Caco-2 (cell line): ENCODE data around the gene VPS13C. TPM values are rescaled to one million over a fixed set of nuclear protein-coding genes. Genes with fewer than 3 reads are reported as not detected.
"Not testable (repeated sequence)": the region's sequence is repeated elsewhere in the genome, so short reads cannot be mapped to it uniquely, and the experiment has no call there.

Experiments used
- BruUV-seq: library from RNA; stranded (reverse); fragments of 400-500 nt; replicated peaks from 2 replicates; lab custom pipeline; 2021; lab: Mats Ljungman, UMichigan
- CTCF ChIA-PET: fragments of 300-600 bp; sonication (Branson Sonifier 250); formaldehyde crosslinking; loops from one replicate; lab custom pipeline; 2022; ENCODE audit warnings: antibody characterized with exemption; lab: Charles Lee
- POLR2A ChIA-PET: fragments of 300-600 bp; sonication (Branson Sonifier 250); formaldehyde crosslinking; loops from one replicate; lab custom pipeline; 2022; ENCODE audit warnings: antibody characterized with exemption; lab: Charles Lee
- DNase-seq, 2 experiments: peaks; one replicate each; pipeline versions ENCODE4 v3.0.0 to v3.0.0-alpha.2; 2020 to 2022
- H3K27me3 ChIP-seq: replicated peaks from 2 replicates; pipeline ENCODE4 v1.6.0; 2011; ENCODE audit warnings: low read length; ENCODE audit not compliant: control insufficient read depth, insufficient read depth
- H3K36me3 ChIP-seq: 2 replicates; pipeline ENCODE4 v1.5.1; 2011; ENCODE audit warnings: low read length; ENCODE audit not compliant: control insufficient read depth, insufficient read depth
- H3K4me1 ChIP-seq: fragments of 250-450 bp; sonication (Bioruptor Pico); 2 replicates; pipeline ENCODE4 v1.5.1; 2020; ENCODE audit warnings: mild to moderate bottlenecking
- H3K4me3 ChIP-seq: 2 replicates; pipeline ENCODE4 v1.5.1; 2011; ENCODE audit warnings: low read depth, mild to moderate bottlenecking, control low read depth, low read length
- H3K9me3 ChIP-seq: fragments of 250-450 bp; sonication (Bioruptor Pico); 2 replicates; pipeline ENCODE4 v1.5.1; 2020; ENCODE audit warnings: mild to moderate bottlenecking, moderate library complexity
- H3K27ac Mint-ChIP-seq: one replicate; pipeline ENCODE4 v1.8.0; 2022; ENCODE audit warnings: mixed read lengths; ENCODE audit not compliant: unreplicated experiment
- H3K27me3 Mint-ChIP-seq: one replicate; pipeline ENCODE4 v1.8.0; 2022; ENCODE audit warnings: mixed read lengths; ENCODE audit not compliant: insufficient read depth, unreplicated experiment
- H3K36me3 Mint-ChIP-seq: one replicate; pipeline ENCODE4 v1.8.0; 2022; ENCODE audit warnings: mild to moderate bottlenecking, mixed read lengths; ENCODE audit not compliant: insufficient read depth, unreplicated experiment
- H3K4me1 Mint-ChIP-seq: one replicate; pipeline ENCODE4 v1.8.0; 2022; ENCODE audit warnings: low read depth, mixed read lengths; ENCODE audit not compliant: unreplicated experiment
- H3K4me3 Mint-ChIP-seq: one replicate; pipeline ENCODE4 v1.8.0; 2022; ENCODE audit warnings: mild to moderate bottlenecking, moderate library complexity, mixed read lengths; ENCODE audit not compliant: unreplicated experiment
- H3K9me3 Mint-ChIP-seq: one replicate; pipeline ENCODE4 v1.8.0; 2022; ENCODE audit warnings: mixed read lengths; ENCODE audit not compliant: unreplicated experiment
- CTCF ChIP-seq, 2 experiments: fragments of 200-600 bp in 1 of 2; IDR thresholded peaks; 1 replicate in 1 of 2; 2 replicates in 1 of 2; pipeline versions ENCODE4 v1.5.1 to v1.8.0; 2011 to 2022; ENCODE audit warnings: antibody characterized with exemption in 1 of 2, control low read depth in 1 of 2, inconsistent platforms in 1 of 2, low read depth in 1 of 2, low read length in 1 of 2, mild to moderate bottlenecking in 1 of 2, moderate library complexity in 1 of 2; ENCODE audit not compliant: insufficient read depth in 1 of 2, severe bottlenecking in 1 of 2, unreplicated experiment in 1 of 2
- intact Hi-C: fragments of 100-400 bp; cut with micrococcal nuclease; formaldehyde crosslinking; loops from one replicate; pipeline ENCODE4 v1.10.0; 2022; ENCODE audit not compliant: unreplicated experiment
- total RNA-seq: library from RNA; stranded (reverse); gene quantifications from 2 replicates; pipeline ENCODE4 v1.2.3, GENCODE V29; 2022

VPS13C gene
- total RNA-seq, 1 experiment from 2014 or later, result 42.4 TPM

- no peak for TF ChIP-seq CTCF (IDR thresholded peaks at IDR 0.05; ENCODE audit: insufficient read depth in 1 of 2, low read depth in 1 of 2, low read length in 1 of 2, severe bottlenecking in 1 of 2, unreplicated experiment in 1 of 2)
- Mint-ChIP-seq H3K4me3 (no peak overlapping the region), H3K9me3 (no peaks in the 10 kb centered on the region), H3K4me1 (peaks cover 12% of the 10 kb centered on the region), H3K27me3 (no peaks in the 10 kb centered on the region), H3K36me3 (no peaks in the 10 kb centered on the region), H3K27ac (no peak overlapping the region)
- intact Hi-C loops, result no loop called here
- no peaks in the 10 kb centered on the region for H3K27me3 ChIP-seq
- BruUV-seq, result no TSS peak
- no peak for DNase-seq
- no peaks in the 10 kb centered on the region for H3K9me3 ChIP-seq
- ChIA-PET CTCF (no interaction called here), POLR2A (interaction anchor here (0.6 kb wide), 1 partner anchor 1115 kb away, joined by 3 read pairs; no protein-coding TSS in a partner anchor)
- H3K4me1 ChIP-seq, result peaks cover 16% of the 10 kb centered on the region; the same call in 1 of the 2 replicates
- H3K4me3 ChIP-seq, result no peak overlapping the region
- H3K36me3 ChIP-seq, result no peaks in the 10 kb centered on the region
Observed at GRCh38 chr15:62051166-62051565, 9.1 kb downstream of the VPS13C start.

GRCh38 chr15:62050115-62050514, 10.1 kb downstream of the VPS13C start:
- Mint-ChIP-seq H3K4me3 (no peak overlapping the region), H3K36me3 (no peaks in the 10 kb centered on the region), H3K27me3 (no peaks in the 10 kb centered on the region), H3K9me3 (no peaks in the 10 kb centered on the region), H3K4me1 (peaks cover 15% of the 10 kb centered on the region), H3K27ac (no peak overlapping the region)
- Histone ChIP-seq H3K9me3 (no peaks in the 10 kb centered on the region), H3K36me3 (no peaks in the 10 kb centered on the region), H3K4me1 (peaks cover 16% of the 10 kb centered on the region; the same call in 1 of the 2 replicates), H3K27me3 (no peaks in the 10 kb centered on the region), H3K4me3 (no peak overlapping the region)
- ChIA-PET POLR2A (no interaction called here), CTCF (no interaction called here)
- no peak for DNase-seq
- TF ChIP-seq CTCF (IDR thresholded peaks at IDR 0.05; ENCODE audit: insufficient read depth in 1 of 2, low read depth in 1 of 2, low read length in 1 of 2, severe bottlenecking in 1 of 2, unreplicated experiment in 1 of 2), result no peak
- no TSS peak for BruUV-seq
- intact Hi-C loops, result no loop called here

DNA sequence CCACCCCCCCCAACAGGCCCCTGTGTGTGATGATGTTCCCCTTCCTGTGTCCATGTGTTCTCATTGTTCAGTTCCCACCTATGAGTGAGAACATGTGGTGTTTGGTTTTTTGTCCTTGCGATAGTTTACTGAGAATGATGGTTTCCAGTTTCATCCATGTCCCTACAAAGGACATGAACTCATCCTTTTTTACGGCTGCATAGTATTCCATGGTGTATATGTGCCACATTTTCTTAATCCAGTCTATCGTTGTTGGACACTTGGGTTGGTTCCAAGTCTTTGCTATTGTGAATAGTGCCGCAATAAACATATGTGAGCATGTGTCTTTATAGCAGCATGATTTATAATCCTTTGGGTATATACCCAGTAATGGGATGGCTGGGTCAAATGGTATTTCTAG, 12.0 kb downstream of the VPS13C start:
- H3K27me3 ChIP-seq, H3K9me3 Mint-ChIP-seq, CTCF ChIA-PET, DNase-seq, H3K4me3 Mint-ChIP-seq, BruUV-seq, H3K4me1 Mint-ChIP-seq, POLR2A ChIA-PET, H3K36me3 ChIP-seq, intact Hi-C loops, H3K4me1 ChIP-seq, H3K27me3 Mint-ChIP-seq, H3K36me3 Mint-ChIP-seq, H3K4me3 ChIP-seq, H3K27ac Mint-ChIP-seq, H3K9me3 ChIP-seq: not testable (repeated sequence)
